Measurements from ENCODE around the gene RBM38. TPM values are rescaled to one million over a fixed set of nuclear protein-coding genes. Genes with fewer than 3 reads are reported as not detected.

RBM38 gene
- total RNA-seq, 1 donor from 2014 or later, result 24.8 TPM

DNA sequence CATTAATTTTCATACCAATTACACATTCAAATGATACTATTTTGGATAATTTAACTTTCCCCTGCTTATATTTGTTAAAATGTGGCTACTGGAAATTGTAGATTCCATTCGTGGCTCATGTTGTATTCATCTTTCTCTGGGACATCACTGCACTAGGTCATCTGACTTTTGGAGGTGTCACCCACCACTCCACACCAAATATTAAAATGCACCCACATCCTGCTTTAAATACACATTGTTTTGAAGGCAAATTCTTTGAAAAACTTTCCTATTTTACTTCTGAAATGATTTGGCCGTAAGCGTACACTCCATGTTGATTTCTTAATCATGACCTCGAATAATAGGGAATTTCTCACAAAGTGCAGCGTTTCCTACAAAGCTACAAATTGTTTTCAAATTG is 8.7 kb upstream of the RBM38 start:
- DNase-seq (ENCODE audit: extremely low spot score in 2 of 2), result no peak
- no peaks in the 10 kb centered on the region for H3K27me3 ChIP-seq
- no peak for TF ChIP-seq POLR2AphosphoS5 (IDR thresholded peaks at IDR 0.05; ENCODE audit: insufficient read depth in 1 of 2, low read depth in 1 of 2)
- TF ChIP-seq, protein P1, sequence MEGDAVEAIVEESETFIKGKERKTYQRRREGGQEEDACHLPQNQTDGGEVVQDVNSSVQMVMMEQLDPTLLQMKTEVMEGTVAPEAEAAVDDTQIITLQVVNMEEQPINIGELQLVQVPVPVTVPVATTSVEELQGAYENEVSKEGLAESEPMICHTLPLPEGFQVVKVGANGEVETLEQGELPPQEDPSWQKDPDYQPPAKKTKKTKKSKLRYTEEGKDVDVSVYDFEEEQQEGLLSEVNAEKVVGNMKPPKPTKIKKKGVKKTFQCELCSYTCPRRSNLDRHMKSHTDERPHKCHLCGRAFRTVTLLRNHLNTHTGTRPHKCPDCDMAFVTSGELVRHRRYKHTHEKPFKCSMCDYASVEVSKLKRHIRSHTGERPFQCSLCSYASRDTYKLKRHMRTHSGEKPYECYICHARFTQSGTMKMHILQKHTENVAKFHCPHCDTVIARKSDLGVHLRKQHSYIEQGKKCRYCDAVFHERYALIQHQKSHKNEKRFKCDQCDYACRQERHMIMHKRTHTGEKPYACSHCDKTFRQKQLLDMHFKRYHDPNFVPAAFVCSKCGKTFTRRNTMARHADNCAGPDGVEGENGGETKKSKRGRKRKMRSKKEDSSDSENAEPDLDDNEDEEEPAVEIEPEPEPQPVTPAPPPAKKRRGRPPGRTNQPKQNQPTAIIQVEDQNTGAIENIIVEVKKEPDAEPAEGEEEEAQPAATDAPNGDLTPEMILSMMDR (IDR thresholded peaks at IDR 0.05), result no peak
- TF ChIP-seq POLR2A (IDR thresholded peaks at IDR 0.05), result no peak
- intact Hi-C loops (cut with DNase I), result loop anchor here (5.0 to 10.0 kb wide), 2 partner anchors 115 to 812 kb away; no protein-coding TSS in a partner anchor
- H3K27ac ChIP-seq, result no peak overlapping the region
- no peaks in the 10 kb centered on the region for H3K9me3 ChIP-seq
- peaks cover 0 to 12% of the 10 kb centered on the region in 2 donors for H3K36me3 ChIP-seq
- H3K4me1 ChIP-seq, result no peaks in the 10 kb centered on the region
- H3K4me3 ChIP-seq, result no peak overlapping the region

DNA sequence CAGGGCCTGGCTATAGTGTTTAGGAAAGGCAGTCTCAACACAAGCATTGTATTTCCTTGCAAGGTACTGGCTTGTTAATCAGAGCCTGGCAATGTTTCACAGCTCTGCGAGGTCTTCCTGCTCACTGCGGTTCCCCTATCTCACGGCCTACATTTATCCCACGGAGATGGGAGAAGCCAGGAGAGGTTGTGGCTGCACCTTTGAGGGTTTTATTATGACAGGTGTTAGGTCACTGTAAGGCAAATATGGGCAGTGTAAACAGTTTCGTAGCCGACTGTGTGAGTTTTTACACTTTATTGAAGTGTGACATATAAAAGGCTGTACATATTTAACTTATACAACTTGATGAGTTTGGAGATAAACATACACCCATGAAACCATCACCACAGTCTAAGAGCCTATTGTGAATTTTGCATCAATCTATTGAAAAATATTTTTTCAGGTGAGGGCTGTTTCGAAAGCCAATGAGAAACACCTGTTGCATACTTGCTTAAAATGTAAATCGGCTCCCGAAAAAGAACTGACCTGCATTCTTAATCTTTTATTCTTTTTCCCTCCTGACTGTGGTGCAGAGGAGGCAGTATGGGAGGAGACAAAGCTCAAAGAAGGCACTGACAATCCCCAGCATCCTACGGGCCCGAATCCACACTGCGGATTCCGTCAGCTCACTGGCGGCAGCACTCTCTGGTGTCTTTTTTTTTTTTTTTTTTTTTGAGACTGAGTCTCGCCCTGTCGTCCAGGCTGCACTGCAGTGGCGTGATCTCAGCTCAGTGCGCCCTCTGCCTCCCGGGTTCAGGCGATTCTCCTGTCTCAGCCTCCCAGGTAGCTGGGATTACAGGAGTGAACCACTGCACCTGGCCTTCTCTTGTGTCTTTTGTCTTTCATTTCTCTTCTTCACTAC is 7.5 kb upstream of the RBM38 start:
- DNase-seq (ENCODE audit: extremely low spot score in 2 of 2), result no peak
- no peak overlapping the region for H3K27ac ChIP-seq
- H3K4me3 ChIP-seq, result no peak overlapping the region
- intact Hi-C loops (cut with DNase I), result loop anchor here (5.0 to 10.0 kb wide), 2 partner anchors 114 to 811 kb away; no protein-coding TSS in a partner anchor
- TF ChIP-seq POLR2AphosphoS5 (IDR thresholded peaks at IDR 0.05; ENCODE audit: insufficient read depth in 1 of 2, low read depth in 1 of 2) (no peak), POLR2A (IDR thresholded peaks at IDR 0.05) (no peak)
- TF ChIP-seq, protein P1 (IDR thresholded peaks at IDR 0.05), result no peak
- H3K9me3 ChIP-seq, result no peaks in the 10 kb centered on the region
- H3K36me3 ChIP-seq, result peaks cover 0 to under 1% of the 10 kb centered on the region in 2 donors
- H3K27me3 ChIP-seq, result no peaks in the 10 kb centered on the region
- H3K4me1 ChIP-seq, result no peaks in the 10 kb centered on the region

DNA sequence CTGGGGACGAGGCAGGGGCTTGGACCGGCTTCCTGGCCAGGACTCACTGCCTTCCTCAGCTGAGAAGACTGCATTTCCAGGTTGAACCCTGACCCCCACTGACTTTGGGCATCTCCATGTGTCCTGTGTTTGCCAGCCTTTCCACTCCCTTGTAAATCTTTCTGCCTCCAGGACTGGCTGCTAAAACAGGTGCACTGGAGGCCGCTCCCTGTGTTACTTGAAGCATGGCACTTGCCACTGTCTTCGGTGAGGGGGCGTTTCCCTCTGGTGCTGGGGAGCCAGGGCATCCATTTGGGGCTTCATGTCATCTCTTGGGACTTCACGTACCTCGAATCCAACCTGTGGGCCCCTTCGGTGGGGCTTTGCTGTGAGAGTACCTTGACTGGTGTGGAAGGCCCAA is 6.7 kb upstream of the RBM38 start:
- no peak for DNase-seq (ENCODE audit: extremely low spot score in 2 of 2)
- no peak for TF ChIP-seq POLR2A (IDR thresholded peaks at IDR 0.05)
- no peak for TF ChIP-seq POLR2AphosphoS5 (IDR thresholded peaks at IDR 0.05; ENCODE audit: insufficient read depth in 1 of 2, low read depth in 1 of 2)
- TF ChIP-seq, protein P1 (IDR thresholded peaks at IDR 0.05), result no peak
- Histone ChIP-seq H3K4me1 (peaks cover 2% of the 10 kb centered on the region), H3K27ac (no peak overlapping the region), H3K36me3 (no peaks in the 10 kb centered on the region), H3K9me3 (no peaks in the 10 kb centered on the region), H3K27me3 (no peaks in the 10 kb centered on the region), H3K4me3 (no peak overlapping the region)
- intact Hi-C loops (cut with DNase I), result loop anchor here (5.0 to 10.0 kb wide), 2 partner anchors 113 to 810 kb away; no protein-coding TSS in a partner anchor

DNA sequence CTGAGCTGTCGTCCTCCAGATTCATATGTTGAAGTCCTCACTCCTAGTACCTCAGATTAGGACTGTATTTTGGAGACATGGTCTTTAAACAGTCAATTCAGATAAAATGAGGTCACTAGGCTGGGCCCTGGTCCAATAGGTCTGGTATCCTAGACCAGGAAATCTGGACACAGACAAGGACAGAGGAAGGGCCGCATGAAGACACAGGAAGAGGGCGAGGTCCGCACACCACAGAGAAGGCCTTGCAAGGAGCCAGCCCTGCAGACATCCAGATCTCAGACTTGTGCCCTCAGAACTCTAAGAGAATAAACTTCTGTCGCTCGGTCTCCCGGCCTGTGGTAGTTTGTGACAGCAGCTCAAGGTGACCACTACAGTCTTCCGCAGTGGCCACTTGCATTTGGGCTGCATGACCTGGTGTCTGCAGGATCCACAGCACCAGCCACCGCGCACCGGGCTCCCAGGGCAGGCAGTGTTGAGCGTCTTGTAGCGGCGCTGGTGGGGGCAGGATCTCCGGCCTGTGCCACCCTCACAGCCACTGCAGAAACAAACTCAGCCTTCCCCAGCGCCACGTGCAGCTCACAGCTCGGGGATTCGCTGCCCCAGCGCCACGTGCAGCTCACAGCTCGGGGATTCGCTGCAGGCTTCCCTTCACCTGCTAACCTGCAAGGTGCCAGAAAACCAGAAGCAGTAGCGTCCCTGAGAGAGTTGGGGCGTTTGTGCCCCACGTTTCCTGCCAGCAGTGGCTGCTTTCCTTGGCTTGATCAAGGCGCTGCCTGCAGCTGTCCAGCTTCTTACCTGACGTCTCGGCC is 6.0 kb upstream of the RBM38 start:
- TF ChIP-seq POLR2A (IDR thresholded peaks at IDR 0.05) (no peak), POLR2AphosphoS5 (IDR thresholded peaks at IDR 0.05; ENCODE audit: insufficient read depth in 1 of 2, low read depth in 1 of 2) (no peak)
- TF ChIP-seq, protein P1 (IDR thresholded peaks at IDR 0.05), result no peak
- Histone ChIP-seq H3K4me3 (no peak overlapping the region), H3K4me1 (peaks cover 9% of the 10 kb centered on the region), H3K27me3 (no peaks in the 10 kb centered on the region), H3K27ac (no peak overlapping the region), H3K36me3 (no peaks in the 10 kb centered on the region), H3K9me3 (no peaks in the 10 kb centered on the region)
- intact Hi-C loops (cut with DNase I), result loop anchor here (5.0 to 10.0 kb wide), 3 partner anchors 97 to 810 kb away; no protein-coding TSS in a partner anchor
- DNase-seq (ENCODE audit: extremely low spot score in 2 of 2), result no peak

Measured in vagina (tissue), 2 donors.